Measurements from ENCODE around the gene USP13. TPM values are rescaled to one million over a fixed set of nuclear protein-coding genes. Genes with fewer than 3 reads are reported as not detected.

USP13 gene
- total and polyA plus RNA-seq, 4 donors = 2.4 to 7.3 (median 4.2) TPM

DNA sequence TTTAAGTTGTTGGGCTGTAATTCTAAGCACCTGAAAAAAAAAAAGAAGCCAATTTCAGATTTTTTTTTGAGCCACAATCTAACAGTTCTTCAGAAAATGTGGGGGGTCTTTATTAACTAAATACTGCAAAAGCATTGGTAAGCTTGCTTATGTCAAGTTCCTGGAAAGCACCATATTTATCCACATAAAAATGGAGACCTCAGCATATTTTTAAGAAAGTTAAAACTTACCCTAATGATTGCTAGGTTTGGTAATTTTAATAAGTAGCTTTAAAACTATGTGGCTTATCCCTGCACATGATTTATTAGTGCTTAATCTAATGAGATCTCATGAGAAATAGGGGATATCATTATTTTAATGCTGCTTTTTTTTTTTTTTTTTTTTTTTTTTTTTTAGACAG lies 156.8 kb downstream of the USP13 start:
- Histone ChIP-seq H3K27ac (ENCODE audit: low read depth in 1 of 2, low read length in 2 of 2) (no peak overlapping the region), H3K36me3 (ENCODE audit: control insufficient read depth in 4 of 4, insufficient read depth in 3 of 4, low read depth in 1 of 4, low read length in 3 of 4) (no peaks in the 10 kb centered on the region), H3K4me3 (ENCODE audit: low read depth in 1 of 3, low read length in 3 of 3) (no peak overlapping the region), H3K4me1 (ENCODE audit: control insufficient read depth in 4 of 4, insufficient read depth in 4 of 4, low read length in 3 of 4) (no peaks in the 10 kb centered on the region), H3K9me3 (ENCODE audit: control insufficient read depth in 4 of 4, low read length in 3 of 4) (no peaks in the 10 kb centered on the region), H3K9ac (ENCODE audit: low read depth in 1 of 2, low read length in 2 of 2) (no peak overlapping the region), H3K27me3 (ENCODE audit: control insufficient read depth in 4 of 4, insufficient read depth in 4 of 4, low read length in 3 of 4) (no peaks in the 10 kb centered on the region)
- no peak for DNase-seq (ENCODE audit: low spot score)
- TF ChIP-seq EGR1 (IDR thresholded peaks at IDR 0.05; ENCODE audit: low read depth in 2 of 2) (no peak), YY1 (IDR thresholded peaks at IDR 0.05) (no peak), SP1 (IDR thresholded peaks at IDR 0.05) (no peak), NR2F2 (IDR thresholded peaks at IDR 0.05) (no peak), HNF4G (IDR thresholded peaks at IDR 0.05) (no peak)
- TF ChIP-seq, protein P1, sequence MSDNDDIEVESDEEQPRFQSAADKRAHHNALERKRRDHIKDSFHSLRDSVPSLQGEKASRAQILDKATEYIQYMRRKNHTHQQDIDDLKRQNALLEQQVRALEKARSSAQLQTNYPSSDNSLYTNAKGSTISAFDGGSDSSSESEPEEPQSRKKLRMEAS (IDR thresholded peaks at IDR 0.05) = no peak

DNA sequence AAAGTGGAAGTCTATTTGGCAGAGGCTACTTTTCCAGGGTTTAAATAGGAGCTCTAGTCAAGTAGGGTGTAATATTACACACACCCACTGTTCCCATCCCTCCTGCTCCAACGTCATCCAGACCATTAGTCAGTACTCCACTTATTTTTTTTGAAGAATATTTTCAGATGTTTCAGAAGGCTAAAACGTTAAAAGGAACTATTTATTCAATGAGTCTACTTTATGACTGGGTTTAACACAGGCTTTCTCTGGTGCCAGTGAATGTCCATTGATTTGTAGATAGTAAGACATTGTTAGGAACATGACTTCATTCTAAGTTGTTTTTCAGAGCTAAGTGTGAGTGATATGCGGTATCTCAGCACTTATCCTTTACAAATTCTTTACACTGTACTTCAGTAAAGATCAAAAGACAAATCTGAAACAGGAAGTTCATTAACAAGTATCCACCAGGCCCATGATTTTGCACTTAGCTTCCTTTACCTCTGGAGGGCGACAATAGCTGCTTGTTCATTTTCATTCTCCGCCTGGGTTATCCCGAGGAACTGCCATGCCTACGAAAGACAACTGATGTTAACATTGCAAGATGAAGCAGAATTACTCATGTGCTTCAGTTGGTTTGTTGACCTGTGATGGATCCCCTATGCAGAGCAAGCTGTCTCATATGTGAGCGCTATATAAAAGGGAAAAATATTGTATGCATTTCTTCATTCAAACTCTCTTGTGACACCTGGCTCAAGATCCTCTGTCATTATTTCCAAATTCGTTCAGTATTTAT lies 158.7 kb downstream of the USP13 start:
- WGBS = 21% methylated on average over 9 of the region's 9 CpGs
- Histone ChIP-seq H3K27ac (ENCODE audit: low read depth in 1 of 2, low read length in 2 of 2) (no peak overlapping the region), H3K4me1 (ENCODE audit: control insufficient read depth in 4 of 4, insufficient read depth in 4 of 4, low read length in 3 of 4) (no peaks in the 10 kb centered on the region), H3K9ac (ENCODE audit: low read depth in 1 of 2, low read length in 2 of 2) (no peak overlapping the region), H3K4me3 (ENCODE audit: low read depth in 1 of 3, low read length in 3 of 3) (no peak overlapping the region), H3K9me3 (ENCODE audit: control insufficient read depth in 4 of 4, low read length in 3 of 4) (no peaks in the 10 kb centered on the region), H3K27me3 (ENCODE audit: control insufficient read depth in 4 of 4, insufficient read depth in 4 of 4, low read length in 3 of 4) (no peaks in the 10 kb centered on the region), H3K36me3 (ENCODE audit: control insufficient read depth in 4 of 4, insufficient read depth in 3 of 4, low read depth in 1 of 4, low read length in 3 of 4) (no peaks in the 10 kb centered on the region)
- TF ChIP-seq, protein P2, sequence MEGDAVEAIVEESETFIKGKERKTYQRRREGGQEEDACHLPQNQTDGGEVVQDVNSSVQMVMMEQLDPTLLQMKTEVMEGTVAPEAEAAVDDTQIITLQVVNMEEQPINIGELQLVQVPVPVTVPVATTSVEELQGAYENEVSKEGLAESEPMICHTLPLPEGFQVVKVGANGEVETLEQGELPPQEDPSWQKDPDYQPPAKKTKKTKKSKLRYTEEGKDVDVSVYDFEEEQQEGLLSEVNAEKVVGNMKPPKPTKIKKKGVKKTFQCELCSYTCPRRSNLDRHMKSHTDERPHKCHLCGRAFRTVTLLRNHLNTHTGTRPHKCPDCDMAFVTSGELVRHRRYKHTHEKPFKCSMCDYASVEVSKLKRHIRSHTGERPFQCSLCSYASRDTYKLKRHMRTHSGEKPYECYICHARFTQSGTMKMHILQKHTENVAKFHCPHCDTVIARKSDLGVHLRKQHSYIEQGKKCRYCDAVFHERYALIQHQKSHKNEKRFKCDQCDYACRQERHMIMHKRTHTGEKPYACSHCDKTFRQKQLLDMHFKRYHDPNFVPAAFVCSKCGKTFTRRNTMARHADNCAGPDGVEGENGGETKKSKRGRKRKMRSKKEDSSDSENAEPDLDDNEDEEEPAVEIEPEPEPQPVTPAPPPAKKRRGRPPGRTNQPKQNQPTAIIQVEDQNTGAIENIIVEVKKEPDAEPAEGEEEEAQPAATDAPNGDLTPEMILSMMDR (IDR thresholded peaks at IDR 0.05; ENCODE audit: low read depth, low read length, missing input control) = peak; percentile 41
- TF ChIP-seq HNF4G (IDR thresholded peaks at IDR 0.05) = no peak
- no peak for TF ChIP-seq EGR1 (IDR thresholded peaks at IDR 0.05; ENCODE audit: low read depth in 2 of 2)
- TF ChIP-seq RAD21 (IDR thresholded peaks at IDR 0.05) = peak; percentile 77 to 82
- no peak for TF ChIP-seq TAF1 (conservative IDR thresholded peaks at IDR 0.05)
- TF ChIP-seq FOXA1 (IDR thresholded peaks at IDR 0.05) = no peak
- TF ChIP-seq, protein P3, sequence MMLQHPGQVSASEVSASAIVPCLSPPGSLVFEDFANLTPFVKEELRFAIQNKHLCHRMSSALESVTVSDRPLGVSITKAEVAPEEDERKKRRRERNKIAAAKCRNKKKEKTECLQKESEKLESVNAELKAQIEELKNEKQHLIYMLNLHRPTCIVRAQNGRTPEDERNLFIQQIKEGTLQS (IDR thresholded peaks at IDR 0.05) = no peak
- TF ChIP-seq, protein P4, sequence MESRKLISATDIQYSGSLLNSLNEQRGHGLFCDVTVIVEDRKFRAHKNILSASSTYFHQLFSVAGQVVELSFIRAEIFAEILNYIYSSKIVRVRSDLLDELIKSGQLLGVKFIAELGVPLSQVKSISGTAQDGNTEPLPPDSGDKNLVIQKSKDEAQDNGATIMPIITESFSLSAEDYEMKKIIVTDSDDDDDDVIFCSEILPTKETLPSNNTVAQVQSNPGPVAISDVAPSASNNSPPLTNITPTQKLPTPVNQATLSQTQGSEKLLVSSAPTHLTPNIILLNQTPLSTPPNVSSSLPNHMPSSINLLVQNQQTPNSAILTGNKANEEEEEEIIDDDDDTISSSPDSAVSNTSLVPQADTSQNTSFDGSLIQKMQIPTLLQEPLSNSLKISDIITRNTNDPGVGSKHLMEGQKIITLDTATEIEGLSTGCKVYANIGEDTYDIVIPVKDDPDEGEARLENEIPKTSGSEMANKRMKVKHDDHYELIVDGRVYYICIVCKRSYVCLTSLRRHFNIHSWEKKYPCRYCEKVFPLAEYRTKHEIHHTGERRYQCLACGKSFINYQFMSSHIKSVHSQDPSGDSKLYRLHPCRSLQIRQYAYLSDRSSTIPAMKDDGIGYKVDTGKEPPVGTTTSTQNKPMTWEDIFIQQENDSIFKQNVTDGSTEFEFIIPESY (IDR thresholded peaks at IDR 0.05) = no peak
- no peak for DNase-seq (ENCODE audit: low spot score)

DNA sequence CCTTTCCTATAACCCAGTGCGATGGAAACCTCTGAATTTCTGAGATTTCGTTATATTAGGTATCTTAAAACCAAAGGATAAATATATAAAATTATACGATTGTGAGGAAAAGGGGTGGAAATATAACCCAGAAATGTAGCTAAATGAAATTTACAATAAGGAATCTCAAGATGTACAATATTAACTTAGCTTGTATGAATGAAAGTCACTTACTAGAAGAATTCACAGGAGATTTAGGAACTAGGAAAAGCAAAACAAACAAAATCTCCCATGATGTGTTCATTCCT lies 159.2 kb downstream of the USP13 start:
- no peak for DNase-seq (ENCODE audit: low spot score)
- no peaks in the 10 kb centered on the region for H3K27me3 ChIP-seq (ENCODE audit: control insufficient read depth in 4 of 4, insufficient read depth in 4 of 4, low read length in 3 of 4)
- TF ChIP-seq JUND (IDR thresholded peaks at IDR 0.05) (no peak), HNF4G (IDR thresholded peaks at IDR 0.05) (no peak), SP1 (IDR thresholded peaks at IDR 0.05) (no peak)
- no peak overlapping the region for H3K9ac ChIP-seq (ENCODE audit: low read depth in 1 of 2, low read length in 2 of 2)
- no peaks in the 10 kb centered on the region for H3K4me1 ChIP-seq (ENCODE audit: control insufficient read depth in 4 of 4, insufficient read depth in 4 of 4, low read length in 3 of 4)
- no peak overlapping the region for H3K4me3 ChIP-seq (ENCODE audit: low read depth in 1 of 3, low read length in 3 of 3)
- no peaks in the 10 kb centered on the region for H3K9me3 ChIP-seq (ENCODE audit: control insufficient read depth in 4 of 4, low read length in 3 of 4)
- 65% methylated on average over 3 of the region's 3 CpGs for WGBS
- H3K36me3 ChIP-seq (ENCODE audit: control insufficient read depth in 4 of 4, insufficient read depth in 3 of 4, low read depth in 1 of 4, low read length in 3 of 4) = no peaks in the 10 kb centered on the region
- no peak overlapping the region for H3K27ac ChIP-seq (ENCODE audit: low read depth in 1 of 2, low read length in 2 of 2)
